NCI-H1048 (cell line): ENCODE data around the gene FASTKD3.
A peak's percentile ranks its signal among the peaks of the same experiment; 100 is the strongest.

Source experiments
- DNase-seq: peaks from one replicate; lab custom pipeline; 2025; lab: John Stamatoyannopoulos, UW

FASTKD3 gene

DNA sequence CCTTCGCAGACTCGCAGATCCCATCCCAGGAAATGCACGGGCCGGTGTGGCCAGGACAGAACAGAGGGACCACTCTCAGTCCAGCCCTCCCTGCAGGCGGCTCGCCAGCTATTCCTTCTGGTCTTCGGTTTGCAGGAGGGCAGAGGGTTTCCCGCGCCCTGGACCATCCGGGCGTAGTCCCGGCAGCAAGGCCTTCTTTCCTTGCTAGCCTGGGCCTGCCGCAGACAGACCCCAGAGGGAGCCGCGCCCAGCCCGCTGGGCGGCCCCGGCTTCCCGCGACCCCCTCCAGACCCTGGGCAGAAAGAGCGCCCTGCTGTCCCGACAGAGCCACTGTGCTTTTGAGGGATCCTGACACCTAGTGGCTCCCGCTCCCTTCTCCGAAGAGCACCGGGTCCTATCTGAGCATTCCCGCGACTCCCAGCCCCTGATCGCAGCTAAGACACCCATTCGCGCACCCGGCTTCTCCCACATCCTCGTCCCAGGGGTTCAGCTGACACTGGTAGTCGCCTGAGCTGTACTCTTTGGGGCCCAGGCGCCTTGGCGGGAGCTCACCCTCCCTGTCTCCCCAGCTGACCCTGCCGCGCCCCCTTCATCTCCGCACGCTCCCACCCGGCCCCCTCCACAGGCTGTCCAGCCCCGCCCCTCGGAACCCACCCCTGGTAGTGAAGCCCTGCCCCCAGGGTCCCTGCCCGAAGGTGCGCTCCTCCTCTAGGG is 19.0 kb downstream of the FASTKD3 start:
- DNase-seq, result no peak

DNA sequence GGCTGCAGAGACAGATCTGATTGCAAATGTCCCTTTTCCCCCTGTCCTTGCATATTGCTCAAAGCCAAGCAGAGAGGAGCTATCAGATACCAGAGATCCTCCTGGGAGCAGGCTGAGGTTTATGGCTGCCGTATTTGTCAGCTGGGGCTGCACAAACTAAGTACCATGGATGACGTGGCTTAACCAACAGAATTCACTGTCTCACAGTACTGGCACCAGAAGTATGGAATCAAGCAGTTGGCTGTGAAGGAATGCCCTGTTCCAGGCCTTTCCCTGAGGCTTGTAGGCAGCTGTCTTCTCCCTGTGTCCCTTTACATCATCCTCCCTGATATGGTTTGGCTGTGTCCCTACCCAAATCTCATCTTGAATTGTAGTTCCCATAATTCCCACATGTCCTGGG is 20.5 kb downstream of the FASTKD3 start:
- DNase-seq, result no peak

GRCh38 chr5:7846327-7846726 is 22.5 kb downstream of the FASTKD3 start:
- no peak for DNase-seq

DNA sequence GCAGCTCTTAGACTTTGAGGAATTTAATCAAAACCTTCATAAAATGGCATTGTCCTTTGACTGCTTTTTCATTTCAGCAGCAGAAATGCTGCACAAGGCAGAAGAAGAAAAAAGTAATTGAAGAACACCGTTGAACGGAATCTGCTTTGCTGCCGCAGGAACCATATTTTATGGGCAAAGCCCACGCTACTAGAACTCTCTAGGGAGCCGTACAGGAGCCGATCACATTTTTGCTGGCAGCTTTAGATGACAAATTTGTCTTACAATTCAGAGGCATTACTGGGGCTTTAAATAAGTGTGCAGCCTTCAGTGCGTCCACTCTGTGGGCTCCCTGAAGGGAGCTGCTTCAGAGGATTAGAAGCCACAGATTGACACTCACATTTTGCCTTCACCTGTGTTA is 23.3 kb downstream of the FASTKD3 start:
- no peak for DNase-seq

GRCh38 chr5:7844901-7845300 is 23.9 kb downstream of the FASTKD3 start:
- no peak for DNase-seq

DNA sequence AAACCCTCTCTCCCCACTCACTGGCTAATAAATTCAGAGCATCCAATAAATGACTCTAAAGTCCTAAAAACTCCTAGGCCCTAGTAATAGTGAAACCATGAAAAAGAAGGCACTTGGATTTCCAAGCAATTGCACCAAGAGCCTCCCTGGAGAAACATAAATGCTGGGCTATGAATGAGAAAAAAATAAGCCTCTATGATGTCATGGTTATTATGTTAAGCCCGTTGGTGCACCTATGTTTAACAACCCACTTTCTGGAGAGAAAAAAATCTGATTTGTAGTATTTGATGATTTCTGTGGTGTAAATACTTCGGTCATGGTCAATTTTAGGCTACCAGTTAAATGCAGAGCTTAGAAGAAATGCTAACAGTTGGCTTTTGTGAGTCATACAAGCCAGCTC is 26.3 kb downstream of the FASTKD3 start:
- DNase-seq, result no peak

DNA sequence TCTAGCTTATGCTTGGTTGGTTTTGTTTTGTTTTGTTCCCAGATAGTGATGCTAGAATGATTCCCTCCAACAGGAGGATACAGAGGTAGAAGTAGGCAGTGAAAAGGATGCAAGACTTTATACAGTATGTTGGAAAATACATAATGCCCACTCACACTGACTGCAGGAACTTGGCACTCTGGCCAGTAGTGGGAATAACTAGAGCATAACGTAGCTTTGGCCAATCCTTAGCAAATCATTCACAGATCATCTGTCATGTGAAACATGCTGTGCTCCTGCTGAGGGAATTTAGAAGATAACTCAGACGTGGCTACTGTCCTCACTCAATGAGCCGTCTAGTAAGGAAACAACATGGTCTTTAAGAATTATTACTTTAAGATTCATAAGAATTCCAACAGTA is 31.4 kb downstream of the FASTKD3 start:
- DNase-seq, result no peak

DNA sequence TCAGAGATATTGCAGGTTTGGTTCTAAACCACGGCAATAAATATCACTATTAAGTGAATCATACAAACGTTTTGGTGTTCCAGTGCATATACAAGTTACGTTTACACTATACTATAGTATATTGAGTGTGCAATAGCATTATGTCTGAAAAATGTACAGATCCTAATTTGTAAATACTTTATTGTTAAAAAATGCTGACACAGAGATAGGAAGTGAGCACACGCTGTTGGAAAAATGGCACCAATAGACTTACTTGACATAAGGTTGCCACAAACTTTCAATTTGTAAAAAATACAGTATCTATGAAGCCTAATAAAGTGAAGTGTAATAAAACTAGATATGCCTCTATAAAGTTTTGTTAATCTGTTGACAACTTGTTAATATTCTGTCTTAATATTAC is 33.8 kb downstream of the FASTKD3 start:
- DNase-seq, result no peak

DNA sequence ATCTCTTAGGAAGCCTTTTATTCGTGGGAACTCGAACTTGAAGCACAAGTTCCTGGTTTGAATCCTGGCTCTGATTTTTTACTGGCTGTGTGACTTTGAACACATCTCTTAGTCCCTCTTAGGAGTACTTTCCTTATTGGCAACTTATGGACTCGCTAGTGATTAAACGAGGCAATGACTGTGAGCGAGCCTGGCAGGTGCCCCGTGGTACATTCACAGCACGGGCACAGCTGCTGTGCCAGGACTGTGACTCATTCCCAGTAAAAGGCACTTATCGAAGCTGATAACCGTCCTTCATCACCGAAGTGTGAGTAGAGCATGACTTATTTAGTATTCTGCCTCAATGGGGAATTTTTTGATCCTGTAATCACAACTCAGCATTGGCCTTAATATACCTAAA is 40.6 kb downstream of the FASTKD3 start:
- no peak for DNase-seq

GRCh38 chr5:7827610-7828009 is 41.2 kb downstream of the FASTKD3 start:
- peak; percentile 17 for DNase-seq

- DNase-seq, result no peak
Observed at GRCh38 chr5:7825630-7826029, 43.2 kb downstream of the FASTKD3 start.

GRCh38 chr5:7824995-7825394 is 43.8 kb downstream of the FASTKD3 start:
- DNase-seq, result no peak

DNA sequence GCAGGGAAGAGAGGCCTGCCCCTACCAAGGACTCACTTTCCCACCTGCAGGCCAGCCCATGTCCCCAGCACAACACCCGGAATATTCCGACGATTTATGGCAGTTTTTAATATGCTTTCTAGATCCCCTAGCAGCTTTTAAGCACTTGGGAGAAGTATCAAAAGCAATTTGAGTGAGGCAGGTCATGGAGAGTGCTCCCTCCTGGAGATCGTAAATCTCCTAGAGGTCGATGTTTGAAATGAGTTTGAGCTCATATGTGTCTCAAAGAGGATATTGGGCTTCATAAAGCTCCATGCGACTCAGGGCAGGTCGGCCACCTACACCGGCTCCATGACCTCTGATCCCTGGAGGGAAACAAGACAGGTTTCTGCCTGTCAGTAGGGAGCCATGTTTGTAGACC is 45.2 kb downstream of the FASTKD3 start:
- no peak for DNase-seq

- no peak for DNase-seq
Observed at GRCh38 chr5:7822449-7822848, 46.4 kb downstream of the FASTKD3 start.

- no peak for DNase-seq
Observed at GRCh38 chr5:7816535-7816901, 52.3 kb downstream of the FASTKD3 start.

GRCh38 chr5:7815892-7816534 is 52.8 kb downstream of the FASTKD3 start:
- DNase-seq, result no peak

- no peak for DNase-seq
Observed at GRCh38 chr5:7814816-7815215, 54.0 kb downstream of the FASTKD3 start.

DNA sequence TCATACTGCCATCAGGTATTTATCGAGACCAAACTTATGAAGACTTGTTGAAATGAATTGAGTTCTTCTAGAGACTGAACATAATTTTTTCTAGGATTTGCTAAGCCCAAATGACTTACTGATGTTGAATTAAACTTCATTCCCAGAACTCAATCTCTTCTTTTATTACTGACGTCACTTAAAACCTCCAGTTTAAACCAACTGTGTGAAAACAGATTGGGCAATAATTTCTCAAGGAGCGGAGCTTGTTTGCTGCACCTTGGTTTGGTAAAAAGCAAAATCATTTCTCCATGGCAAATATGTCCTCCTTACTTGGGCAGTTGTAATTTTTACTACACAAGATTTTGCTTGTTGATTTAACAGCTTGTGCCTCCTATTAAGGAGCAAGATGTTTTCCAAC is 55.3 kb downstream of the FASTKD3 start:
- DNase-seq, result no peak

DNA sequence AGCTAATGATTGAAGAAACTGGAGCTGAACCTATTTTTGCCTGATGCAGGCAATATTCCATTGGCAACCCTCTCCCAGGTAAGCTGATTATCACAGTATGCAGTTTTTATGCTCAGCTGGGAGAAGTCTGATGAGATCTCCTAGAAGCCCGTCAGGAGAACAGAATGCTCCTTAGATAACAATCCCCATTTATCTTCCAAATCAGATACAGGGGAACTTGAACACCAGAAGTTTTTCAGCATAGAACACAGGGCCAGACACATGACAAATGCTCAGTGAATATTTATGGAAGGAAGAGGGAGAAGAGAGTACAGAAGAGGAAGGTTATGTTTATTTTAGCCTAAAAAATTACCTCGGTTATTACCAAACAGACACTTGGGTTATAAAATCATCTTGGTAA is 55.8 kb downstream of the FASTKD3 start:
- no peak for DNase-seq

DNA sequence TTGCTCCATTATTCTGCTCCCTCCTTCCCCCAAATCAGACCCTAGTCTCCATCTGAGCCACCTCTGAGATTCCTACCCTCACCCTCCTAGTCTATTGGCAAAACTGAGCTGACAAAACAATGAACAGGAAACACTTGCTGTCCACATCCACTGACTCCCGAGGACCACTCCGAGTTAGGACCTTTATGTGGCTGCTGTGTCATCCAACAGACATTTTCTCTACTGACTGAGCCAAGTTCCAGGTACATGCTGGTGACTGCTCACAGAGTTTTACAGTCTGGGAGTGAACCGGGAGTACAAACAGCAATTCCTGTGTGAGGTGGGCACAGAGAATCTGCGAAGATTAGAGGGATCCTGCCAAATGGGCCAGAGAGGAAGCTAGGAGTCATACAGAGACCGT is 57.1 kb downstream of the FASTKD3 start:
- DNase-seq, result no peak
